IPS-15b (cell line): ENCODE measurements around the gene PCDHGB4.

Experiments
- H3K27me3 ChIP-seq: one replicate; pipeline ENCODE4 v1.6.1; 2013; ENCODE audit warnings: low read length; ENCODE audit not compliant: control insufficient read depth, insufficient read depth
- H3K36me3 ChIP-seq: one replicate; pipeline ENCODE4 v1.6.1; 2013; ENCODE audit warnings: low read length; ENCODE audit not compliant: control insufficient read depth, insufficient read depth
- H3K4me1 ChIP-seq: one replicate; pipeline ENCODE4 v1.6.1; 2013; ENCODE audit warnings: mild to moderate bottlenecking, low read length; ENCODE audit not compliant: control insufficient read depth, insufficient read depth
- H3K4me3 ChIP-seq: one replicate; pipeline ENCODE4 v1.5.1; 2013; ENCODE audit warnings: low read depth, low read length
- H3K9ac ChIP-seq: one replicate; pipeline ENCODE4 v1.6.1; 2013; ENCODE audit warnings: low read depth, mild to moderate bottlenecking, low read length
- H3K9me3 ChIP-seq: one replicate; pipeline ENCODE4 v1.6.1; 2013; ENCODE audit warnings: mild to moderate bottlenecking, low read length; ENCODE audit not compliant: control insufficient read depth, insufficient read depth

Gene PCDHGB4

GRCh38 chr5:141354900-141355469, 32.5 kb upstream of the PCDHGB4 start, which contains the start of gene PCDHGA4:
TSS of gene PCDHGA4 (plus strand) at chr5:141355021. CDS start at chr5:141355108, 87 bp downstream.
- H3K4me3 ChIP-seq, result no peak within 1 kb of the TSS
- no peaks in the 10 kb centered on the region for H3K36me3 ChIP-seq
- no peaks in the 10 kb centered on the region for H3K27me3 ChIP-seq
- no peak within 1 kb of the TSS for H3K9ac ChIP-seq
- peaks cover 3% of the 10 kb centered on the region for H3K9me3 ChIP-seq
- no peaks in the 10 kb centered on the region for H3K4me1 ChIP-seq

DNA sequence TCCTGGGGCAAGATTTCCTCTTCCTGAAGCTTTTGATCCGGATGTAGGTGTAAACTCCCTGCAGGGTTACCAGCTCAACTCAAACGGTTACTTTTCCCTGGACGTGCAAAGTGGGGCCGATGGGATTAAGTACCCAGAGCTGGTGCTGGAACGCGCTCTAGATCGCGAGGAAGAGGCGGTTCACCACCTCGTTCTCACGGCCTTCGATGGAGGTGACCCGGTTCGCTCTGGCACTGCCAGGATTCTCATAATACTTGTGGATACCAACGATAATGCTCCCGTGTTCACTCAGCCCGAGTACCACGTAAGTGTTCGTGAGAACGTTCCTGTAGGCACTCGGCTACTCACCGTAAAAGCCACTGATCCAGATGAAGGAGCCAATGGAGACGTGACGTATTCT, 31.9 kb upstream of the PCDHGB4 start:
- H3K27me3 ChIP-seq, result no peaks in the 10 kb centered on the region
- no peak overlapping the region for H3K4me3 ChIP-seq

GRCh38 chr5:141356133-141356532, 31.4 kb upstream of the PCDHGB4 start:
- H3K9me3 ChIP-seq, result peaks cover 3% of the 10 kb centered on the region
- no peaks in the 10 kb centered on the region for H3K27me3 ChIP-seq
- H3K9ac ChIP-seq, result no peak overlapping the region
- no peak overlapping the region for H3K4me3 ChIP-seq
- no peaks in the 10 kb centered on the region for H3K36me3 ChIP-seq
- no peaks in the 10 kb centered on the region for H3K4me1 ChIP-seq

More for the DNA sequence above, 31.9 kb upstream of the PCDHGB4 start:
- Histone ChIP-seq H3K4me1 (no peaks in the 10 kb centered on the region), H3K9ac (no peak overlapping the region), H3K36me3 (no peaks in the 10 kb centered on the region), H3K9me3 (peaks cover 3% of the 10 kb centered on the region)

DNA sequence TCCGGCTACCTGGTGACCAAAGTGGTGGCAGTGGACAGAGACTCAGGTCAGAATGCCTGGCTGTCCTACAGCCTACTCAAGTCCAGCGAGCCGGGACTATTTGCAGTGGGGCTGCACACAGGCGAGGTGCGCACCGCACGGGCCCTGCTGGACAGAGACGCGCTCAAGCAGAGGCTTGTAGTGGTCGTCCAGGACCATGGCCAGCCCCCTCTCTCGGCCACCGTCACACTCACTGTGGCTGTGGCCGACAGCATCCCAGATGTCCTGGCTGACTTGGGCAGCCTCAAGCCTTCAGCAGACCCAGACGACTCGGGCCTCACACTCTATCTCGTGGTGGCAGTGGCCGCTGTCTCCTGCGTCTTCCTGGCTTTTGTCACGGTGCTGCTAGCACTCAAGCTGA, 30.5 kb upstream of the PCDHGB4 start:
- H3K4me1 ChIP-seq, result no peaks in the 10 kb centered on the region
- H3K4me3 ChIP-seq, result no peak overlapping the region
- no peak overlapping the region for H3K9ac ChIP-seq
- H3K27me3 ChIP-seq, result no peaks in the 10 kb centered on the region
- no peaks in the 10 kb centered on the region for H3K36me3 ChIP-seq
- H3K9me3 ChIP-seq, result peaks cover 3% of the 10 kb centered on the region

DNA sequence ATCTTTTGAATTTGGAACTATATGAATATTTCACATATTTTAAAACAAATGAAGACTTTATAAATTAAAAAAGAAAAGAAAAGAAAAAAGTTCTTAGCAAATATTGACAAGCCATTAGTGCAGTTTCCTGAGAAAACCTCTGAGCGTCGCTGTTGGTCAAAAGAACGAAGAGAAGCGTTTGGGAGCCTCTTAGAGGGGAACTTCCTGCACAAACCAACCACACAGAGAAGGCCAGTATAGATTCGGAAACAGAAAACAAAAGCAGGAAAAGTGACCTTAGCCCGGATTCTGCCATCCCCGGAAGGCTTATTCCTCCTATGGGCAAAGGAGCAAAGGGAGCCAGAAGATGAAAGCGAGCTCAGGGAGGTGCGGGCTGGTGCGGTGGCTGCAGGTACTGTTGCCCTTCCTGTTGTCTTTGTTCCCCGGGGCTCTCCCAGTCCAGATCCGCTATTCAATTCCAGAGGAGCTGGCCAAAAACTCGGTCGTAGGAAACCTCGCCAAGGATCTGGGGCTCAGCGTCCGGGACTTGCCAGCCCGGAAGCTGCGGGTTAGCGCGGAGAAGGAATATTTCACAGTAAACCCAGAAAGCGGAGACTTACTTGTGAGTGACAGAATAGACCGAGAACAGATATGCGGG, 27.6 kb upstream of the PCDHGB4 start, which contains the start of gene PCDHGB2:
Gene PCDHGB2, plus strand, starts transcription at position 205 of the 637 bp plus-strand sequence. Its CDS starts 142 bp downstream, at position 347.
- peaks cover 7% of the 10 kb centered on the region for H3K9me3 ChIP-seq
- peak within 1 kb of the TSS; percentile 37 for H3K4me3 ChIP-seq
- no peaks in the 10 kb centered on the region for H3K27me3 ChIP-seq
- H3K4me1 ChIP-seq, result no peaks in the 10 kb centered on the region
- H3K36me3 ChIP-seq, result no peaks in the 10 kb centered on the region
- no peak within 1 kb of the TSS for H3K9ac ChIP-seq

DNA sequence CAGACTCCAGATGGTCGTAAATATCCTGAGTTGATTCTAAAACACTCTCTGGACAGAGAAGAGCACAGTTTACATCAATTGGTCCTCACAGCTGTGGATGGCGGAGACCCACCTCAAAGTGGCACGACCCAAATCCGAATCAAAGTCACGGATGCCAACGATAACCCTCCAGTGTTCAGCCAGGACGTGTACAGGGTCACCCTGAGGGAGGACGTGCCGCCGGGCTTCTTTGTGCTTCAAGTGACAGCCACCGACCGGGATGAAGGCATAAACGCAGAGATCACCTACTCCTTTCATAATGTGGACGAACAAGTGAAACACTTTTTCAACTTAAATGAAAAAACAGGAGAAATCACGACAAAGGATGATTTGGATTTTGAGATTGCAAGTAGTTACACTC, 26.8 kb upstream of the PCDHGB4 start:
- no peaks in the 10 kb centered on the region for H3K4me1 ChIP-seq
- peaks cover 8% of the 10 kb centered on the region for H3K9me3 ChIP-seq
- H3K9ac ChIP-seq, result no peak overlapping the region
- no peaks in the 10 kb centered on the region for H3K27me3 ChIP-seq
- no peak overlapping the region for H3K4me3 ChIP-seq
- H3K36me3 ChIP-seq, result no peaks in the 10 kb centered on the region

DNA sequence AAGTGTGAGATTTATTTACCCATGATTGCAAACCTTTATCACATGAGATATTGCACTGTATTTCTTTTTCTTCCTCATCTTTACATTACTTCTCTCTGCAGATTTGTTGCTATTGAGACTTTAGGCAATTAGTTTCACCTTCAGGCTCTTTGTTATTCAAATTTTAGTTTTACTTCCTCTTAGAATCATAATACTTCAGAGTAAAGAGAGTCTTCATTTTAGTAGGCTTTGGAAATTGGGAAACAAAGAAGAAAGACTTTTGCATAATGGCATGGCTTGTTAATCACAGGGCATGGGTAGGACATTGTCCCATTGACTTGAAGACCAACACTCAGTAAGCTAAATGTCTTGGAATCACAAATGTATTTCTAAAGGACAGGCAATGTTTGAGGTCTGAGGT, 24.8 kb upstream of the PCDHGB4 start:
- no peak overlapping the region for H3K9ac ChIP-seq
- H3K36me3 ChIP-seq, result no peaks in the 10 kb centered on the region
- no peak overlapping the region for H3K4me3 ChIP-seq
- peaks cover 10% of the 10 kb centered on the region for H3K9me3 ChIP-seq
- H3K27me3 ChIP-seq, result no peaks in the 10 kb centered on the region
- no peaks in the 10 kb centered on the region for H3K4me1 ChIP-seq

GRCh38 chr5:141363952-141364660, 23.4 kb upstream of the PCDHGB4 start, which contains the start of gene PCDHGA5:
TSS of gene PCDHGA5 (plus strand) at chr5:141364162. CDS start at chr5:141364331, 169 bp downstream.
- Histone ChIP-seq H3K9me3 (peaks cover 10% of the 10 kb centered on the region), H3K4me3 (no peak within 1 kb of the TSS), H3K9ac (no peak within 1 kb of the TSS)

GRCh38 chr5:141366016-141366896, 21.2 kb upstream of the PCDHGB4 start:
- Histone ChIP-seq H3K4me3 (no peak overlapping the region), H3K4me1 (no peaks in the 10 kb centered on the region), H3K27me3 (no peaks in the 10 kb centered on the region), H3K9me3 (peaks cover 10% of the 10 kb centered on the region), H3K9ac (no peak overlapping the region), H3K36me3 (no peaks in the 10 kb centered on the region)

More at GRCh38 chr5:141363952-141364660, 23.4 kb upstream of the PCDHGB4 start, which contains the start of gene PCDHGA5:
- Histone ChIP-seq H3K27me3 (no peaks in the 10 kb centered on the region), H3K36me3 (no peaks in the 10 kb centered on the region), H3K4me1 (no peaks in the 10 kb centered on the region)

GRCh38 chr5:141369994-141370848, 17.3 kb upstream of the PCDHGB4 start, which contains the start of gene PCDHGB3:
TSS of gene PCDHGB3 (plus strand) at chr5:141370242. CDS start at chr5:141370395, 153 bp downstream.
- H3K27me3 ChIP-seq, result no peaks in the 10 kb centered on the region
- no peaks in the 10 kb centered on the region for H3K36me3 ChIP-seq
- peaks cover 6% of the 10 kb centered on the region for H3K9me3 ChIP-seq

More at GRCh38 chr5:141369994-141370848, 17.3 kb upstream of the PCDHGB4 start, which contains the start of gene PCDHGB3:
- H3K9ac ChIP-seq, result no peak within 1 kb of the TSS
- no peaks in the 10 kb centered on the region for H3K4me1 ChIP-seq
- peak within 1 kb of the TSS; percentile 30 for H3K4me3 ChIP-seq
